HG03135 (cell line): ENCODE data around the gene NPSR1.
"Not testable (repeated sequence)": the region's sequence is repeated elsewhere in the genome, so short reads cannot be mapped to it uniquely, and the experiment has no call there.

ENCODE experiments used
- ATAC-seq: cut with Tn5 transposase; IDR thresholded peaks from one replicate; pipeline ENCODE4 v1.9.1; 2021; ENCODE audit warnings: mild to moderate bottlenecking, moderate library complexity; ENCODE audit not compliant: unreplicated experiment

Gene NPSR1

DNA sequence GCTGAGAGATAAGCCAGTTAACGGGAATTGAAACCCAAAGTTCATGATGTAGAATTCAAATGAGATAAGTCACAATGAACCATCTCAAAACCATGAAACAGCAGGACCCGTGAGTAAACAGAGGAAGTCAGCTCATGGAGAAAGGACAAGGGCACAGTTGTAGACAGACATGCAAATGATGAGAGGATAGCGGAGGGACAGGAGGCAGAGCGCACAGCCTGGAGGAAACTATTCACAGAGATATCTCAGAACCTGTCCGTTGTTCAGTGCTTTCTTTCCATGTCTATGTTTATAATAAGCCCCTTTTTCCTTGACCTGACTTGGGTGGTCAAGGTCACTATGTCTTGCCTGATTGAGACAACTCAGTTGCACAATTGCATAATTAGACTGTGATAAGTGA is 208.2 kb downstream of the NPSR1 start:
- not testable (repeated sequence) for ATAC-seq

DNA sequence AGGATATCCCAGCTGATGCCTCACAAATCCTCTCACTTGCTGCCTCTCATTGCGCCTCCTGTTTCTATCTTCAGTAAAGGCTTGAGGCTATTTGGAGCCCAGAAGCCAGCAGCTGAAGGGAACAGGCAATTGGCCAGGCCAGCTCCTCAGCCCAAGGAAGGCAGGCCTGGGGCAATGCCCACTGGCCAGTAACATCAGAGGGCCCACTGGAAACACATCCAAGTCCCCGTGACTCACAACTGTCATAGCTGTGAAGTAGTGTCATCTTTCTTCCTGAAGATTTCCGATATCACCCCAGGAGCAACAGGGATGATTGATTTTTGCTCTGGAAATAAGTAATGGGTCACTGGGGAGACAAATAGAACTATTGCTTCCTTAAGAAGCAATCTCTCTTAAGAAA is 209.3 kb downstream of the NPSR1 start:
- ATAC-seq, result not testable (repeated sequence)

DNA sequence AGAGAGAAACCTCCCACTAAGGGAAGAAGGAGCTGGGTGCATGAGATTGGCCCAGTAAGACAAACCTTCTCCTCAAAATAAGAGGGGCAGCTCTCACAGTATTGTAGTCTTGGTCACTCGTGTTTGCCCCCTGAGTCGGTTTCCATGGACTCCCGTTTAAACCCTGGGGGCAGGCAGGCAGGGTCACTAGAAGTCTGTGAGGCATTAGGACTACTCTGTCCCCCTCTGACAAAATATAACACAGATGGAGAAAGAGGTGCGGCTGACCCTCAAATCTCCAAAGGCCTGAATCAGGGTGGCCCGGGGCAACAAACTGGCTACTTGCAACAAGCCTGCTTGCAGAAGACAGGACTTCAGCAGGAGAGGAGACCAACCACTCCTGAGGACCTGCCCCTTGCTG is 210.6 kb downstream of the NPSR1 start:
- not testable (repeated sequence) for ATAC-seq

DNA sequence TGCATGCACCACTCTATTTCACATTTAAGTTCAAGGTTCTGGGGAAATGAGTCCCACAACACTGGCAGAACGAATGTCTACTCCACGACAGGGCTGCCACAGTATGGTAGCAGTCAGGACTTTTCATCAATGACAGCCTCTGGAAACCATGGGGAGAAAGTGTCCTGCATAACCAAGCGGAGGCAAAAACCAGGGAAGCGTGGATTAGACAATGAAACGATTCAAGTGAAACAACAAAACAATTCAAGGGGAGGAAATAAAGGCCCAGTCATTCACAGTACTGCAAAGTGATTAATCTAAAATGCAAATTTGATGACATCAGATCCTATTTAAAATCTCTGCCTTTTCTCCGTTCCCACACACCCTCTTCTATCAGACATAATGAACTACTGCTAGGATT is 211.0 kb downstream of the NPSR1 start:
- ATAC-seq, result no peak

DNA sequence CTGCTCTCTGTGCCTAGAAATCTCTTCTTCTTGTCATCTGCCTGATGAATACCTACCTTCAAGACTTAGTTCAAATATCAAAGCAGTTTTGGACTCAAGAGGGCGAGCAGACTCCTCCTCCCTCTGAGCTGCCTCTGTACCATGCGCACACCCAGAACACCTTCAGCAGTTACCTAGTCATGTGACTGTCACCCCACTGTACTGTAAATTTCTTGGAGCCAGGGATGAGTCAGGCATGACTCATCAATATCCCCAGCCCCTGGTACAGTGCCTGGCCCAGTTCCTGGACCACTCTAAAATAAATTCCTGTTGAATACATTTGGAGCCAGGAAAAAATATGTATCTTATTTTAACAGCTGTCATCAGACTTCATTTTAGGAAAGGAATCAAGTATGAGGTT is 212.0 kb downstream of the NPSR1 start:
- not testable (repeated sequence) for ATAC-seq

DNA sequence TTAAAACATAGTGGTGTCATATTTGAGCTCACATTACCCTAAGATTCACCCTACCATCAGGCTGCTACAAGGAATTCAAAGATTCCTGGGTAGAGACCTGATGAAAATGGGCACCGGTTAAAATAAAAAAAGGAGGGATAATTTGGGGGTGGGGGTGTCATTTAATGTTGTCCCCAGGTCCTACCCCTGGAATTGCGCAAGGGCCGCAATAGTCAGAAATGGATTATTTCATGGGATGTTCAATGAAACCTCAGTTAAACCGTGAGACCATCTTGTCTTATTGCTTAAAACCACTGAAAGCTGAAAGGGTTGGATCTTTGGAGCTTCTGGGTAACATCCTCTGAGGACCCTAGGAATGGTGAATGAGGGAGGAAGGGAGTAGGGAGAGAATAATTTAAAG is 216.3 kb downstream of the NPSR1 start:
- not testable (repeated sequence) for ATAC-seq

DNA sequence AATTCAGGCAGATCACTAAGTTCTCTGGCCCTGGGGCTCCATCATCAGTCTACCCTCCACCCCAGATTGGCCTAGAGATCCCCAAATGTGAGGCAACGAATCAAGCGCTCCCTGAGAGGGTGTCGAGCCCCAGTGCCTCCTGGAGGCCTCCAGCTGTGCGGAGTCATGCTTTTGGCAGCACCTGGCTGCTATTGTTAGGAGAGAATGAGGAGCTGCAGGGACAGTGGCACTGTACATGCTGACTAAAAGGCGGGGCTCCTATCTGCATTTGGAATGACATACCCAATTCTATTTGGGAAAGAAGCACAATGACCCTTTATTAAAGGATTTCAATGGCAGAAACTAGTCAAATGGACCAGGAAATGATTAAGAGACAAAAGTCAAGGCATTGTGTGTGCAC is 217.5 kb downstream of the NPSR1 start:
- no peak for ATAC-seq

DNA sequence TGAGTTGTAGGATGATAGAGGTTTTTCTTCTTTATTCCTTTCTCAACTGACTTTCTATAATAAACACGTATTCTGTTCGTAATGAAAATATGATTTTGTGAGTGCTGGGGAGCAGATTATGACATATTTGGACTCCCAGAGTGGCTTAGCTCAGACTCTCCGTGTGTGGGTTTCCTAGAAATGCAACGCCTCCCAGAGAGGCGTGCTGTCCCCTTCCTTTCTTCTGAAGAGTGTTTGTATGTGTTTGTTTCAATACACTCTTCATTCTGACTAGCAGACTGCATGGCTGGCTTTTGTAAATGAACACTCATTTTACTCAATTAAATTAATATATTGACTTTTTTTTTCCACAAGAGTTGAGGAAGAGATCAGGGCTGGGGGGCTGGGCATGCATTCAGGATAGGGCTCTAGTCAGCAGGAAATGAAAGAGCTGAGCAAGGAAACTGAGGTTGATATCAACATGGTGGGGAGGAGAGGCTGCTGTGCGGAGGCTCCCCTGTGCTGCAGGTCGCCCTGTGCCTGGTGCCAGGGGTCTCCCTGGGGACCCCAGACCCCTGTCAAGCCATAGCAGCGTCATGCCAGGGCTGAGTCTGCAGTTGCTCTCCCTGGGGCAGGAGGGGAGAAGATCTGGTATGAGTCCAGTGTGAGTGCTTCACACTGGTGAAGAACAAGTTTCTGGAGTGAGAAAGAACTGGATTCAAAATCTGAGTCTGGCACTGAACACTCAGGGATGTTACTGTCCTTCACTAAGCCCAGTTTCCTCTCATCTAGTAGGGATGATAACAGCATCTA is 221.1 kb downstream of the NPSR1 start:
- not testable (repeated sequence) for ATAC-seq

DNA sequence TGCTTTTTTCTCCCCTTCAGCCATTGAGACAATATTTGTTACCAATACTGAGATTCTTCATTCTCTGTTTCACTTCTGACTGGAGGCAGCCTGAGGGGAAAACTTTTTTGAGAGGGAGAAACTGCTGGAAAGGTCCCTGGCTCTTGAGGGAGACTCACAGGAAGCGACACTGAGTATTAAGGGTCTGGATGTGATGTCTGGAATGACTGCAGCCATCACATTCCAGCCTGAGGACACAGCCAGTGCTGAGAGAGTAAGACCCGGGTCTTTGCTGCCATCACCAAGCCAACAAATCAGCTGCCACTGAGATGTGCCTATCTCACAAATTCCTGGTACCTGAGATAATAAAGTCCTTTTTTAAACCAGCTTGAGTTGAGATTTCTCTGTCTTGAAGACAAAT is 221.9 kb downstream of the NPSR1 start:
- no peak for ATAC-seq

DNA sequence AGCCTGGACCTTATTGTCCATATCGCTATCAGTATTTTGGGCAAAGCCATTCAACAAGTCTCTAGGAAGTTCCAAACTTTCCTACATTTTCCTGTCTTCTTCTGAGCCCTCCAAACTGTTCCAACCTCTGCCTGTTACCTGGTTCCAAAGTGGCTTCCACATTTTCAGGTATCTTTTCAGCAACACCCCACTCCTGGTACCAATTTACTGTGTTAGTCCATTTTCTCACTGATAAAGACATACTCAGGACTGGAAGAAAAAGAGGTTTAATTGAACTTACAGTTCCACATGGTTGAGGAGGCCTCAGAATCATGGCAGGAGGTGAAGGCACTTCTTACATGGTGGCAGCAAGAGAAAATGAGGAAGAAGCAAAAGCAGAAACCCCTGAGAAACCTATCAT is 225.8 kb downstream of the NPSR1 start:
- not testable (repeated sequence) for ATAC-seq

DNA sequence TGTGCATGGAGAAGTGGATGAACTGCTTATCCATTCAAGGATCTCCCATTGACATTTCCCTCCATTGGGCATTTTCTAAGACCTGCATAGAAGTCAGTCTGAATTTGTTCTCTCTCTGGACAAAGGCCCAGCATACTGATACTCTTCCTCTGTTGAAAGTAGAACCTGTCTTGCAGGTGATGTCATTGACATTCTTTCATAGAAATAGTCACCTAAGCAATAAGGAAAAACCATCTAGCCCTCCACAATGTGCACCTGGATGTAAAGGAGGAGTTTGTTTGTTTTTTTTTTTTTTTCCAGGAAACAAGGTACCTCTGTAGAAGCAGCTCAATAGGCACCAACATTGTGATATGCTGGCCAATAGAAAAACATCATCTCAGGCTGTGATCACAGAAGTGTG is 228.8 kb downstream of the NPSR1 start:
- ATAC-seq, result no peak

DNA sequence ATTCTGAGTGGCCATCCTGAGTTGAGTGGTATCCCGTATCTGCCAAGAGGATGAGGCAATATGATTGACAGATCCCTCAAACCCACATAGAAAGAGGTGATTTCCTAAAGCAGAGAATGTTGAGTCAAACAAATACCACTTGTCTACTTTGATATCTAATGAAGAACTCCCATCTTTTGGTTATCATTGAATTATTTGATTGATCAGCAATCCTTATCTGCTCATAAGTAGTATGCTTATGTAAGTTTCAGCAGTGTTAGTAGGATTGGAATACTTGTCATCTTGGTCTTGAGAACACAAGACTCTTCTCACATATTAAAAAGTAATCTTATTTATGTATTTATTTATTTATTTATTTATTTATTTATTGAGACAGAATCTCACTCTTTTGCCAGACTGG is 231.9 kb downstream of the NPSR1 start:
- no peak for ATAC-seq

DNA sequence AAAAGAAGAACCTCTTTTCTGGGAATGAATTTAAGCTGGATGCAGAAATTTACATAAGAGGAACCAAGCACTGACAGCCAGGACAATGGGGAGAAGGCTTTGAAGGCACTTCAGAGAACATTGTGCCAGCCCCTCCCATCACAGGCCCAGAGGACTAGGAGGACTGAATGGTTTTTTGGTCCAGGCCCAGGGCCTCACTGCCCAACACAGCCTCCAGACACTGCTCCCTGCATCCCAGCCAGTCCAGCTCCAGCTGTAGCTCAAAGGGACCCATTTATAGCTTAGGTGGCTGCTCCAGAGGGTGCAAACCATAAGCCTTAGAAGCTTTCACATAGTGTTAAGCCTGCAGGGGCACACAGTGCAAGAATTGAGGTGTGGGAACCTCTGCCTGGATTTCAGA is 237.2 kb downstream of the NPSR1 start:
- ATAC-seq, result no peak
